Esophagus squamous epithelium (tissue), 4 donors: ENCODE data around the gene OR1N2.

Experiments
- CTCF ChIP-seq, 6 experiments: fragments of 450-650 bp in 4 of 6; fragments of 200-600 bp in 2 of 6; sonication (generic) in 2 of 6; IDR thresholded peaks; one replicate each; pipeline ENCODE4 v1.5.1; 2016 to 2019; ENCODE audit warnings: antibody characterized with exemption in 6 of 6, mild to moderate bottlenecking in 4 of 6, moderate library complexity in 4 of 6
- POLR2A ChIP-seq, 4 donors: fragments of 450-650 bp; IDR thresholded peaks; one replicate each; pipeline ENCODE4 v1.6.1; 2017; ENCODE audit warnings: antibody characterized with exemption in 4 of 4, mild to moderate bottlenecking in 4 of 4, moderate library complexity in 3 of 4

- TF ChIP-seq CTCF (IDR thresholded peaks at IDR 0.05) (no peak), POLR2A (IDR thresholded peaks at IDR 0.05) (no peak)
These were observed 34.7 kb upstream of the OR1N2 start for GRCh38 chr9:122518226-122518625.
